ENCODE results near the gene CTNNA3. TPM values are rescaled to one million over a fixed set of nuclear protein-coding genes. Genes with fewer than 3 reads are reported as not detected.

Gene CTNNA3
- total RNA-seq, 1 experiment from 2014 or later: 0.85 TPM

- Histone ChIP-seq H3K36me3 (ENCODE audit: control insufficient read depth, insufficient read depth, low read length) (no peaks in the 10 kb centered on the region), H3K4me1 (ENCODE audit: control insufficient read depth, insufficient read depth, low read length) (no peaks in the 10 kb centered on the region), H3K9me3 (ENCODE audit: control insufficient read depth, insufficient read depth, low read depth, low read length) (no peaks in the 10 kb centered on the region), H3K27me3 (ENCODE audit: control insufficient read depth, insufficient read depth, low read length) (no peaks in the 10 kb centered on the region), H3K4me3 (ENCODE audit: low read depth in 2 of 2, low read length in 2 of 2) (no peak overlapping the region), H3K27ac (ENCODE audit: low read length) (no peak overlapping the region)
- intact Hi-C loops (cut with micrococcal nuclease; ENCODE audit: unreplicated experiment): no loop called here
- ChIA-PET POLR2A (no interaction called here), CTCF (interaction anchor here (0.5 kb wide), 1 partner anchor 1032 kb away, joined by 5 read pairs; no protein-coding TSS in a partner anchor)
- ATAC-seq (no peak), DNase-seq (ENCODE audit: low read depth, low spot score) (no peak)
- in situ Hi-C loops (cut with HindIII; ENCODE audit: low pct_unique_long_range_greater_than_20kb, low sequenced_read_pairs): no loop called here
- TF ChIP-seq REST (IDR thresholded peaks at IDR 0.05; ENCODE audit: insufficient read depth in 1 of 2, low read depth in 2 of 2, low read length in 1 of 2): no peak
- TF ChIP-seq CTCF (IDR thresholded peaks at IDR 0.05): no peak
- no peak for TF ChIP-seq TCF7L2 (IDR thresholded peaks at IDR 0.05; ENCODE audit: low read depth, low read length)
- no peak for TF ChIP-seq SIN3A (IDR thresholded peaks at IDR 0.05; ENCODE audit: borderline replicate concordance, insufficient read depth, low read depth, low read length)
- no TSS peak for BruUV-seq (replicated peaks)
Measured at GRCh38 chr10:66958466-66958865, 737.5 kb downstream of the CTNNA3 start.

GRCh38 chr10:66951896-66952295 lies 744.1 kb downstream of the CTNNA3 start:
- no peaks in the 10 kb centered on the region for H3K4me1 ChIP-seq (ENCODE audit: control insufficient read depth, insufficient read depth, low read length)
- no peak overlapping the region for H3K4me3 ChIP-seq (ENCODE audit: low read depth in 2 of 2, low read length in 2 of 2)
- in situ Hi-C loops (cut with HindIII; ENCODE audit: low pct_unique_long_range_greater_than_20kb, low sequenced_read_pairs): no loop called here
- intact Hi-C loops (cut with micrococcal nuclease; ENCODE audit: unreplicated experiment): no loop called here
- ATAC-seq (no peak), DNase-seq (ENCODE audit: low read depth, low spot score) (no peak)
- no peaks in the 10 kb centered on the region for H3K27me3 ChIP-seq (ENCODE audit: control insufficient read depth, insufficient read depth, low read length)
- no peaks in the 10 kb centered on the region for H3K36me3 ChIP-seq (ENCODE audit: control insufficient read depth, insufficient read depth, low read length)
- H3K27ac ChIP-seq (ENCODE audit: low read length): no peak overlapping the region
- no TSS peak for BruUV-seq (replicated peaks)
- ChIA-PET CTCF (no interaction called here), POLR2A (no interaction called here)
- TF ChIP-seq SIN3A (IDR thresholded peaks at IDR 0.05; ENCODE audit: borderline replicate concordance, insufficient read depth, low read depth, low read length): no peak
- TF ChIP-seq CTCF (IDR thresholded peaks at IDR 0.05): no peak
- TF ChIP-seq POLR2AphosphoS5 (IDR thresholded peaks at IDR 0.05; ENCODE audit: low read depth, low read length): no peak
- TF ChIP-seq TCF7L2 (IDR thresholded peaks at IDR 0.05; ENCODE audit: low read depth, low read length): no peak
- TF ChIP-seq REST (IDR thresholded peaks at IDR 0.05; ENCODE audit: insufficient read depth in 1 of 2, low read depth in 2 of 2, low read length in 1 of 2): no peak
- no peaks in the 10 kb centered on the region for H3K9me3 ChIP-seq (ENCODE audit: control insufficient read depth, insufficient read depth, low read depth, low read length)
